HG02642 (cell line): ENCODE results near the gene CASZ1.

ENCODE experiments used
- ATAC-seq: cut with Tn5 transposase; IDR thresholded peaks from one replicate; pipeline ENCODE4 v1.9.1; 2021; ENCODE audit warnings: mild to moderate bottlenecking; ENCODE audit not compliant: unreplicated experiment, poor library complexity

The CASZ1 gene

DNA sequence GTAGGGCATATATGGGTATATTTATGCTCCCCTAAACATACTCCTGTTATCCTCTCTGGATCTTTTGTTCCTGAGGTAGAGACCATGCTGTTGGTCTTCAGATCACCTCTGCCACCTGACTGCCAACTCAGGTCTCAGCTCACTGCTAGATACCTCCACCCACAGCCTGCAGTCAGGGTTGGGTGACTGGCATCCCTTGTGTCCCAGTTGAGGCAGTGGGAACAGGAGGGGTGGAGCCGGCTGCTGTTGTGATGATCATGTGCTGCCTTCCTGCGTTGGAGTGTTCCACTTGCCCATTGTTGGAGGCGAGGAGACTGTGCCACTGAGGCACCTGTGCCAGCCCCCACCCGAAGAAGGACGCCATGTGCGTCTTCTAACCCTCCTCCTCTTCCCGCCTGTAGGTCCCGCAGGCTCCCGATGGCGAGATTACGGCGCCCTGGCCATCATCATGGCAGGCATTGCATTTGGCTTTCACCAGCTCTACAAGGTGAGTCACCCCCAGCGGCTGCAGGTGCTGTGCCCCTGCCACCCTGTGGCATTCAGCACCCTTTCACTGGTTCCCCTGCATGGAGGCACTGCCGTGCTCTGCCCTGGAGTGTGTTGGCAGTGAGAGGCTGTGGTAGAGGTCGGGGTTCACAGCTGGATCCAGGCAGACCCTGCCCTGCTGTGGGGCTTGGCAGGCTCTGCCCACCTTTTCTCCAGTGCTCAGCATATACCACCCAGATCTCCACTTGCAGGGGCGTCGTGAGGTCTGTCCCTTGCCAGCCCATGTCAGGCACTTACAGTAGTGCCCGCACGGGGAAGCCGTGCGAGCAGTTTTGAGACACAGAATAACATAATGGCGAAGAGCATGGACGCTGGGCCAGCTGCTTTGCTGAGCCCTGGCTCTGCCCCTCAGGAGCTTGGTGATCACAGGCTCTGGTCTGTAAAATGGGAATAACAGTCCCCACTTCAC is 178.2 kb downstream of the CASZ1 start:
- ATAC-seq: no peak

DNA sequence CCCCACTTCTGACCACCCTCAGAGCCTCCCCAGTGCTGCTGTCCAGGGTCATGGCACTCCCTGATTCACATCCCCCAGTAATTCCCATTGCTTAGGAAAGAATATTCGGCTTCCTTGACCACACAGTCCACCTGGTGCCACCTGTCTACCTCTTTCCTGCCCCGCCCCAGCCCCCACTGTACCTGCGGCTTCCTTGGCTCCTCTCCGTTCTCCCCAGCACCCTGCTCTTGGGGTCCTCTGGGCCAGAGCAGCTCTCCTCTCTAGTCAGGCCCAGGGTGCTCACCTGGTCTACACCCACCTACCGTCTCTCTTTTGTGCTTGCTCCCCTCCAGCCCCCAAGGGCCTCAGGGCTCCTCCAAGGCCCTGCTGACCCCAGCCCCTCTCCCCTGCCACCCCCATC is 179.1 kb downstream of the CASZ1 start:
- ATAC-seq: no peak

- no peak for ATAC-seq
Observed at GRCh38 chr1:10616696-10617095, 179.8 kb downstream of the CASZ1 start.

- ATAC-seq: no peak
Observed at GRCh38 chr1:10615932-10616671, 180.3 kb downstream of the CASZ1 start.

DNA sequence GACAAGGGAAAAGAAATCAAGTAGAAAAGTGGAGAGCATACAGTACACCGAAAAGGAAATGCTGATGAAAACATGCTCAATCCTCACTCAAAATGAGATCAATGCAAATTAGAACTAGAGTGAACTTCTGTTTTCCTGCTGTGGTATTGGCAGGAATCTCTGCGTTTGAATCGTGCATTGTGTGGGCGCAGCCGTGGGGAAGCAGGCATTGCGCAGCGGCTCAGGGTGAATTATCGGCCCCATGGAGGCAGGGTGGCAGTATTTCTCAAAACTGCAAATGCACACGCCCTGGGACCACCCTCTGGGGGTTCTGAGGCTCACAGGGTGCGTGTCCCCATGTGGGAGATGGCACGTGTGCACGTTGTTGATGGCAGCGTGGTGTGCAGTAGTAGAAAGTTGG is 181.1 kb downstream of the CASZ1 start:
- ATAC-seq: no peak

DNA sequence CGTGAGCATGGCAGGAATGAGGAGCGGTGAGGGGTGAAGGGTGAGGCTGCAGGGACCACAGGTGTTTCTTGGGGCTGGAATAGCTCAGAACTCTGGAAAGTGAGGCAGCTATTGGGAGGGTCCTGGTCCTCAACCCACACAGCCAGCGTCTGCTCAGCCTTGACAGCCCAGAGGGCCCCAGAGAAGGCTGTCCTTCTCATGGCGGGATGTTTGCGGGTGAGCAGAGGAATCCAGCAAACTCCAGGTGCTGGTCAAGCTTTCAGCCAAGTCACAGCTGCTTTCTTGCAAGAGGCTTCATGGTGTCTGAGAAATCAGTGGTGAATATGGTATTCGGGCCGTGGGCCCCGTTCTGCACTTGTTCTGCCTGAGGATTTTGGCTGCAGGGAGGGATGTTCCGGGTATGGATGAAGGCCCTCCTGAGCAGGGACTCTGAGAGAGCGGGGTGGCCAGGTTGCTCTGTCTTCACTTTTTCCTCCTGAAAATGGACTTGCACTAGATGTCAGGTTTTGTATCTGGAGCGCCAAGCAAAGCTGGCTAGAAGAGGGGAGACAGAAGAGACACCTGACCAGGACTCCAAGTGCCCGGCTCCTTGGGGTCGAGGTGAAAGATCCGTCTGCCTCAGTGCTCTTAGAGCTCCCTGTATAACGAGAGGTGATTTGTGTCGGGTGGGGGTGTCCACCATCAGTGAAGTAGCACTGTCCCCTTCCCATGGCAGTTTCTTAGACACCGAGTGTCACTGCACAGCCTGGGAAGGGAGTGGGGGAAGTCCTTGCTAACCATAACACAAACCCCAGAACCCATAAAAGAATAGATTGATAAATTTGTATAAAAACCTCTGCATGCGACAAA is 181.8 kb downstream of the CASZ1 start:
- ATAC-seq: no peak

- ATAC-seq: no peak
Observed at GRCh38 chr1:10613861-10614260, 182.6 kb downstream of the CASZ1 start.

DNA sequence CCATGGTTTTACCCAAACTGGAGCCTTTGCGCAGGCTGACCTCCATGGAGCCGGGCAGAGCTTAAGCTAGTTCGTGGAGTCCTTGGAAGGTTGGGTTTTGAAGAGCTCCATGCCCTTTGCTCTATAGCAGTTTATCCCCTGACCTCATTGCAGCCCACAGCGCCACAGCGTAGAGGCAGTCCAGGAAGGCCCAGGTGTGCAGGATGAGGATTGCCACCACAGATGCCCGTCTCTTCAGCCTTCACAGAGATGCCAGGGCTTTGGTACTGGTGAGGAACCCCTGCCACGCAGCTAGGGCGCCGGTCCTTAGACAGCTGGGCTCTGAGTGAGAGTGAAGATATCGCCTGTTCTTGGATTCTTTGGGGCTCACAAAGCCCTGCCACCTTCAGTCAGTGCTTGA is 183.1 kb downstream of the CASZ1 start:
- no peak for ATAC-seq

DNA sequence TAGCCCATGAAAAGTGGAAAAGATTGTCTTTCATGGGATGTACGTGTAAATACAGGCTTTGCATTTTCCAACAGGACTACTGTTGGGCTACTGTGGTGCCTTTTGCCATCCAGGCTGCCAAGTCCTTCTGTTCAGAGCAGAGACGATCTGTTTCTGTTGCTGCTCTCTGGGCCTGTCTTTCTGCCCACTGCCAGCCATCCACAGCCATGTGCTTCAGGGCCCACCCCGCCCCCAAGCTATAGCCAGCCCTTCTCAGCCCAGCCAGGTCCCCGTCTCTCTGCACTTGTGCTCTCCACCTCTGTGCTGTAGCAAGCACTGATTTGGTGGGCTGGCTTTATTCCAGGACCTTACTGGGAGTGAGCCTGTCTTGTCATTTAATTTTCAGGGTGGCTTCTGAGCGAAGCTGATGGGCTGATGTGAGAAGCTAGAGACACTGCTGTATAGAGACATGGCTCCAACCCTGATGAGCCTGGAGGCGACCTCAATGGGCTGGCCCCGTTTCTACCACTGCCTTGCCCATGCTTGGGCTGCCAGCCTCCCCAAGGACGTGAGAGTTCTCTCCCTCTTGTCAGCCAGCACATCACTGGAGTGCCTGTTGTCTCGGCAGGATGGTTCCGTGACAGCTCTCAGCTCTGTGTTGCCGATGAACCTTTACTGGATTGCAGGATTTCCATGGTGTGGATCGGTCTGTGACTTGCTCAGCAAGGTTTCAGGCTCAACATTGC is 183.8 kb downstream of the CASZ1 start:
- no peak for ATAC-seq

- ATAC-seq: no peak
Observed at GRCh38 chr1:10610901-10611600, 185.4 kb downstream of the CASZ1 start.

DNA sequence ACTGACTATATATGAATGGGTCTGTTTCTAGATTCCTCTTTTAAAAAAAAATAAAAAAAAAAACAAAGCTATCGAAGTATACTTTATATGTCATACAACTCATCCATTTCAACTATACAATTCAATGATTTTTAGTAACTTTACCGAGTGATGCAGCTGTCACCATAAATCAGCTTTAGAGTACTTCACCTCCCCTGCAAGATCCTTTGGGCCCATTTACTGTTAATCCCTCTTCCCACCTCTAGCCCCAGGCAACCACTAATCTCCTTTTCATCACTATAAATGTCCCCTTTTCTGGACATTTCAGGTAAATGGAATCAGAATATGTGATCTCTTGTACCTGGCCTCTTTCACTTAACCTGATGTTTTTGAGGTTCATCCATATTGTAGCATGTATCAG is 187.8 kb downstream of the CASZ1 start:
- ATAC-seq: no peak

DNA sequence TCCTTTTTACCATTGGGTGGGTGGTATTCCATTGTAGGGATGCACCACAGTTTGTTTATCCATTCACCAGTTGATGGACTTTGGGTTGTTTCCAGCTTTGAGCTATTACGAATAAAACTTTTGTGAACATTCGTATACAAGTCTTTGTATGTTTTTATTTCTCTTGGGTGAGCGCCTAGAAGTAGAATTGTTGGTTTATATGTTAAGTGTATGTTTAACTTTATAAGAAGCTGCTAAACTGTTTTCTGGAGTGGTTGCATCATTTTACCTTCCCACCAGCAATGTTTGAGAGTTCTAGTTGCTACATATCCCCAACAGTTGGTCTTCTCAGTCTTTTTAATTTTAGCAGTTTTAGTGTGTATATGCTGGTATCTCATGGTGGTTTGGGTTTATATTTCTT is 189.2 kb downstream of the CASZ1 start:
- ATAC-seq: no peak

GRCh38 chr1:10606064-10606463 is 190.4 kb downstream of the CASZ1 start:
- ATAC-seq: no peak

GRCh38 chr1:10604966-10605365 is 191.5 kb downstream of the CASZ1 start:
- ATAC-seq: no peak

DNA sequence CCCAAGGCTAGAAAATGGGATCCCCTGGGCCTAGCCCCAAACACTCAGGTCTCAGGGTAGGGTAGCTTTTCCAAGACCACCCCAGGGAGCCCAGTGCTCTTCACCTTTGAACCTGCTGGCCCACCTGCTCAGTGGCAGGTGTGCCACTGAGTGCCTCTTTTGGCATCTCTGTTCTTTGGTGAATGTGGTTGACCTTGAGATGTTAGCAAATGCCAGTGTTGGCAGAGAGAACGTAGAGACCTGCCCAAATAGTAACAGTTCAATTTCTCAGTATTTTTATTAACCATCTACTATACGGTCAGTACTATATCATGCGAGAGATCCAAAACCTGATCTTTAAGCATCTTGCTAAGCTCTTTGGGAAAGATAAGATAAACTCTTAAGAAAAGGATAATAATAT is 193.5 kb downstream of the CASZ1 start:
- ATAC-seq: no peak

- no peak for ATAC-seq
Observed at GRCh38 chr1:10601342-10602070, 194.9 kb downstream of the CASZ1 start.

DNA sequence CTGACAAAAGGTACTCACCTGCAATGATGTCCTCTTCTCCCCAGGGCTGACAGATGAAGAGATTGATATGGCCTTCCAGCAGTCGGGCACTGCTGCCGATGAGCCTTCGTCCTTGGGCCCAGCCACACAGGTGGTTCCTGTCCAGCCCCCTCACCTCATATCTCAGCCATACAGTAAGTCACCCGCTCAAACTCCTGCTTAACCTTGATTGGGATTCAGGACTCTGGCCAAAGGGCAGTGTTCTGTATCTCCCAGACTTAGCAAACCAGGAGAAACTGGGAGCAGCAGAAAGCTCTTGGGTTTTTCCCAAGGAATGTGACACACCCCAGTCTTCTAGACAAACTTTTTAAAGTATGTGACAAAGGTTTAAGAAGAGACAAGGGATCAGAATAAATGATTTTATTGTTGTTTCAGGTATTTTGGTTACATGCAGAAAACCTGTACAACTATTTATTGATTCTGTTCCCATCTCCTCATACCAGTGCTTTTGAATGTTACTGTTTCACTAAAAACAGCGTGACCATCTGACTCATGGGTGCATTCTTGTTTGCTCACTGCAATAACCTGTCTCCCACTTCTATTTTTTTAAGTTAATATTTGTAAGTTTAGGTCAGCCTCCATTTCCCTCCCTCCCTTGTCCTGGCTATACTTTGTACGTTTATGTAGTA is 197.1 kb downstream of the CASZ1 start:
- ATAC-seq: no peak

GRCh38 chr1:10598389-10598702 is 198.1 kb downstream of the CASZ1 start:
- no peak for ATAC-seq
